Measurements from ENCODE around the gene PDP2. TPM values are rescaled to one million over a fixed set of nuclear protein-coding genes. Genes with fewer than 3 reads are reported as not detected.

PDP2 gene
- total and polyA plus RNA-seq, 9 of the 15 experiments (the other 6 are each of a cell fraction or from before 2014, with no cell fraction given), result 2.5 to 24.3 (median 7.2) TPM

GRCh38 chr16:66899945-66900710 lies 19.8 kb downstream of the PDP2 start (continued):
- TF ChIP-seq, protein P1, sequence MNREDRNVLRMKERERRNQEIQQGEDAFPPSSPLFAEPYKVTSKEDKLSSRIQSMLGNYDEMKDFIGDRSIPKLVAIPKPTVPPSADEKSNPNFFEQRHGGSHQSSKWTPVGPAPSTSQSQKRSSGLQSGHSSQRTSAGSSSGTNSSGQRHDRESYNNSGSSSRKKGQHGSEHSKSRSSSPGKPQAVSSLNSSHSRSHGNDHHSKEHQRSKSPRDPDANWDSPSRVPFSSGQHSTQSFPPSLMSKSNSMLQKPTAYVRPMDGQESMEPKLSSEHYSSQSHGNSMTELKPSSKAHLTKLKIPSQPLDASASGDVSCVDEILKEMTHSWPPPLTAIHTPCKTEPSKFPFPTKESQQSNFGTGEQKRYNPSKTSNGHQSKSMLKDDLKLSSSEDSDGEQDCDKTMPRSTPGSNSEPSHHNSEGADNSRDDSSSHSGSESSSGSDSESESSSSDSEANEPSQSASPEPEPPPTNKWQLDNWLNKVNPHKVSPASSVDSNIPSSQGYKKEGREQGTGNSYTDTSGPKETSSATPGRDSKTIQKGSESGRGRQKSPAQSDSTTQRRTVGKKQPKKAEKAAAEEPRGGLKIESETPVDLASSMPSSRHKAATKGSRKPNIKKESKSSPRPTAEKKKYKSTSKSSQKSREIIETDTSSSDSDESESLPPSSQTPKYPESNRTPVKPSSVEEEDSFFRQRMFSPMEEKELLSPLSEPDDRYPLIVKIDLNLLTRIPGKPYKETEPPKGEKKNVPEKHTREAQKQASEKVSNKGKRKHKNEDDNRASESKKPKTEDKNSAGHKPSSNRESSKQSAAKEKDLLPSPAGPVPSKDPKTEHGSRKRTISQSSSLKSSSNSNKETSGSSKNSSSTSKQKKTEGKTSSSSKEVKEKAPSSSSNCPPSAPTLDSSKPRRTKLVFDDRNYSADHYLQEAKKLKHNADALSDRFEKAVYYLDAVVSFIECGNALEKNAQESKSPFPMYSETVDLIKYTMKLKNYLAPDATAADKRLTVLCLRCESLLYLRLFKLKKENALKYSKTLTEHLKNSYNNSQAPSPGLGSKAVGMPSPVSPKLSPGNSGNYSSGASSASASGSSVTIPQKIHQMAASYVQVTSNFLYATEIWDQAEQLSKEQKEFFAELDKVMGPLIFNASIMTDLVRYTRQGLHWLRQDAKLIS (CRISPR knock-in tag; IDR thresholded peaks at IDR 0.05), result 0 out of 2 replicates have a peak, but pooled peaks have one; percentile 47
- TF ChIP-seq, protein P2, sequence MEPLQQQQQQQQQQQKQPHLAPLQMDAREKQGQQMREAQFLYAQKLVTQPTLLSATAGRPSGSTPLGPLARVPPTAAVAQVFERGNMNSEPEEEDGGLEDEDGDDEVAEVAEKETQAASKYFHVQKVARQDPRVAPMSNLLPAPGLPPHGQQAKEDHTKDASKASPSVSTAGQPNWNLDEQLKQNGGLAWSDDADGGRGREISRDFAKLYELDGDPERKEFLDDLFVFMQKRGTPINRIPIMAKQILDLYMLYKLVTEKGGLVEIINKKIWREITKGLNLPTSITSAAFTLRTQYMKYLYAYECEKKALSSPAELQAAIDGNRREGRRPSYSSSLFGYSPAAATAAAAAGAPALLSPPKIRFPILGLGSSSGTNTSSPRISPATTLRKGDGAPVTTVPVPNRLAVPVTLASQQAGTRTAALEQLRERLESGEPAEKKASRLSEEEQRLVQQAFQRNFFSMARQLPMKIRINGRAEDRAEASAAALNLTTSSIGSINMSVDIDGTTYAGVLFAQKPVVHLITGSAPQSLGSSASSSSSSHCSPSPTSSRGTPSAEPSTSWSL (CRISPR knock-in tag; IDR thresholded peaks at IDR 0.05; ENCODE audit: borderline replicate concordance), result no peak
- TF ChIP-seq BRD4 (IDR thresholded peaks at IDR 0.05) (peak; percentile 67; the same call in 1 of the 2 replicates), SMARCC2 (IDR thresholded peaks at IDR 0.05; ENCODE audit: low read depth) (peak; percentile 82), CEBPB (tag; IDR thresholded peaks at IDR 0.05) (peak; percentile 5), POLR2G (IDR thresholded peaks at IDR 0.05; ENCODE audit: low read depth, low read length) (peak; percentile 73), MLLT1 (IDR thresholded peaks at IDR 0.05) (peak in 1 of 2 experiments; percentile 31; a peak in 1 of 4 replicates), KHSRP (IDR thresholded peaks at IDR 0.05) (no peak), ZNF175 (CRISPR knock-in tag; IDR thresholded peaks at IDR 0.05; ENCODE audit: low read depth) (peak; percentile 86), JUNB (CRISPR knock-in tag; conservative IDR thresholded peaks at IDR 0.05) (no peak), FOS (IDR thresholded peaks at IDR 0.05; ENCODE audit: extremely low read depth, insufficient read length) (peak; percentile 14), ZNF316 (IDR thresholded peaks at IDR 0.05) (no peak), PHB (CRISPR knock-in tag; IDR thresholded peaks at IDR 0.05) (no peak), MTA3 (IDR thresholded peaks at IDR 0.05; ENCODE audit: borderline replicate concordance) (peak; percentile 84), TBP (optimal IDR thresholded peaks at IDR 0.05; ENCODE audit: low read depth, low read length) (peak; percentile 90), NR2C2 (CRISPR knock-in tag; IDR thresholded peaks at IDR 0.05) (peak; percentile 43; the same call in 1 of the 2 replicates), NR2C2 (tag; IDR thresholded peaks at IDR 0.05) (peak; percentile 92)
- TF ChIP-seq, protein P3, sequence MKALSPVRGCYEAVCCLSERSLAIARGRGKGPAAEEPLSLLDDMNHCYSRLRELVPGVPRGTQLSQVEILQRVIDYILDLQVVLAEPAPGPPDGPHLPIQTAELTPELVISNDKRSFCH (CRISPR knock-in tag; IDR thresholded peaks at IDR 0.05), result no peak
- TF ChIP-seq, protein P3 (tag; IDR thresholded peaks at IDR 0.05), result peak; percentile 86
- TF ChIP-seq, protein P4, sequence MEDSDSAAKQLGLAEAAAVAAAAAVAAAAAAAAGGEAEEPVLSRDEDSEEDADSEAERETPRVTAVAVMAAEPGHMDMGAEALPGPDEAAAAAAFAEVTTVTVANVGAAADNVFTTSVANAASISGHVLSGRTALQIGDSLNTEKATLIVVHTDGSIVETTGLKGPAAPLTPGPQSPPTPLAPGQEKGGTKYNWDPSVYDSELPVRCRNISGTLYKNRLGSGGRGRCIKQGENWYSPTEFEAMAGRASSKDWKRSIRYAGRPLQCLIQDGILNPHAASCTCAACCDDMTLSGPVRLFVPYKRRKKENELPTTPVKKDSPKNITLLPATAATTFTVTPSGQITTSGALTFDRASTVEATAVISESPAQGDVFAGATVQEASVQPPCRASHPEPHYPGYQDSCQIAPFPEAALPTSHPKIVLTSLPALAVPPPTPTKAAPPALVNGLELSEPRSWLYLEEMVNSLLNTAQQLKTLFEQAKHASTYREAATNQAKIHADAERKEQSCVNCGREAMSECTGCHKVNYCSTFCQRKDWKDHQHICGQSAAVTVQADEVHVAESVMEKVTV (CRISPR knock-in tag; IDR thresholded peaks at IDR 0.05), result no peak

Measured in K562 (cell line).